Pulmonary artery endothelial cell (primary cell): ENCODE results near the gene MAPKAPK3. TPM values are rescaled to one million over a fixed set of nuclear protein-coding genes. Genes with fewer than 3 reads are reported as not detected.
"Not testable (repeated sequence)": the region's sequence is repeated elsewhere in the genome, so short reads cannot be mapped to it uniquely, and the experiment has no call there.

ENCODE experiments used
- DNase-seq: peaks from one replicate; pipeline ENCODE4 v3.0.0-alpha.2; 2011; ENCODE audit warnings: low read depth, low spot score
- total RNA-seq: library from RNA; depleted of rRNA; stranded (reverse); fragments of >200 nt; gene quantifications from 2 replicates; pipeline ENCODE4 v1.2.3, GENCODE V29; 2014

The MAPKAPK3 gene
- total RNA-seq, 1 donor from 2014 or later: 32.4 TPM

- DNase-seq: no peak
Measured at GRCh38 chr3:50687916-50688315, 71.0 kb downstream of the MAPKAPK3 start.

- not testable (repeated sequence) for DNase-seq
Measured at GRCh38 chr3:50688602-50689001, 71.7 kb downstream of the MAPKAPK3 start.

- DNase-seq: no peak
Measured at GRCh38 chr3:50689558-50689957, 72.6 kb downstream of the MAPKAPK3 start.

GRCh38 chr3:50695031-50695430 lies 78.1 kb downstream of the MAPKAPK3 start:
- DNase-seq: no peak

- no peak for DNase-seq
Measured at GRCh38 chr3:50696276-50696675, 79.3 kb downstream of the MAPKAPK3 start.

GRCh38 chr3:50698269-50698668 lies 81.3 kb downstream of the MAPKAPK3 start:
- no peak for DNase-seq

Other genes starting within 250 kb of the MAPKAPK3 start
- not detected in 2 replicates for gene CACNA2D2, start 113.5 kb upstream of the MAPKAPK3 start, total RNA-seq
- gene C3orf18, start 49.4 kb upstream of the MAPKAPK3 start, total RNA-seq: 3.5 and 5.1 TPM in 2 replicates
- gene HEMK1, start 47.6 kb upstream of the MAPKAPK3 start, total RNA-seq: 13.7 and 15.2 TPM in 2 replicates
- 0.28 and 0.46 TPM in 2 replicates for gene CISH, start 5.4 kb upstream of the MAPKAPK3 start, total RNA-seq
- under 0.01 and 0.04 TPM in 2 replicates for gene DOCK3, start 57.8 kb downstream of the MAPKAPK3 start, total RNA-seq